Inflammatory macrophage treated with lipopolysaccharide for 4 hours (primary cell): ENCODE results near the gene AMBP.
"Not testable (repeated sequence)": the region's sequence is repeated elsewhere in the genome, so short reads cannot be mapped to it uniquely, and the experiment has no call there.

Experiments used
- DNase-seq: peaks from one replicate; pipeline ENCODE4 v3.0.0-alpha.2; 2020

The AMBP gene

GRCh38 chr9:114050226-114050568, 27.9 kb downstream of the AMBP start:
- no peak for DNase-seq

- no peak for DNase-seq
Measured at GRCh38 chr9:114049441-114050225, 28.5 kb downstream of the AMBP start.

- DNase-seq: no peak
Measured at GRCh38 chr9:114048533-114049415, 29.3 kb downstream of the AMBP start.

DNA sequence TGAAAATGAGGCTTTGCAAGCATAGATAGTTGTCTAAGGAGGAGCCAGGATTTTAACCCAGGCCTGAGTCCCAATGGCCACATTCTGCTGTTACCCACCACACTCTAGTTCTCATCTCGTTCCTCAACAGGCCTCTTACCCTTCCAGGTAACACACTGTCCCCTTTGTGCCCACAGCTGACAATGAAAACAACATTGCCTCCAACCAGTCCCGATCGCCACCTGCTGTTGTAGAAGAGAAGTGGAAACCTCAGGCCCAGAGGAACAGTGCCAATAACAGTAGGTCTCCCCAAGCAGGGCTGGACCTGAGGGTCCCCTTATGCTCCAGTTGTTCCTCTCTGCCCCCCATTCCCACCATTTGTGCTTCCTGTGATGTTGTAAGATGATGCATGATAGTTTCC, 30.4 kb downstream of the AMBP start:
- no peak for DNase-seq

DNA sequence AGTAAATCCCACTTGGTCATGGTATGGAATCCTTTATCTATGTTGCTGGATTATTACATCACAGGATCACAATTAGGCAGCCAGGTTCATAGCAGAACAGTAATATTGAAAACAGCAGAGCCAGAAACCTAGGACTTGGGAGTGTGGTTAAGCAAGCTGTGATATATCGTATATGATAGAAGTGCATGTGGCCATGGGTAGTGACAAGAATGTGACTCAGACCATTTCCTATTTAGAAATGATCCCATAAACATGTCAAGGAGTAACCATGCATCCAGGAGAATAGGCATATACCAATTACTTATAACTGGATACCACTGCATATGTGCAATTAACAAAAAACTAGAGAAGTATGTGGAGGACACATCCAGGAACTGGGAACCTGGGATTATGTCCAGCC, 31.2 kb downstream of the AMBP start:
- DNase-seq: no peak

- no peak for DNase-seq
Measured at GRCh38 chr9:114046237-114046755, 31.8 kb downstream of the AMBP start.

DNA sequence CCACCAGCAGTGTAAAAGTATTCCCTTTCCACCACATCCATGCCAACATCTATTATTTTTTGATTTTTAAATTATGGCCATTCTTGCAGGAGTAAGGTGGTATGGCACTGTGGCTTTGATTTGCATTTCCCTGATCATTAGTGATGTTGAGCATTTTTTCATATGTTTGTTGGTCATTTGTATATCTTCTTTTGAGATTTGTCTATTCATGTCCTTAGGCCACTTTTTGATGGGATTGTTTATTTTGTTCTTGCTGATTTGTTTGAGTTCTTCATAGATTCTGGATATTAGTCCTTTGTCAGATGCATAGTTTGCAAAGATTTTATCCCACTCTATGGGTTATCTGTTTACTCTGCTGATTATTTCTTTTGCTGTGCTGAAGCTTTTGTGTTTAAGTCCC, 34.4 kb downstream of the AMBP start:
- not testable (repeated sequence) for DNase-seq

- no peak for DNase-seq
Measured at GRCh38 chr9:114039484-114039883, 38.6 kb downstream of the AMBP start.

GRCh38 chr9:114038724-114039313, 39.3 kb downstream of the AMBP start:
- DNase-seq: no peak

DNA sequence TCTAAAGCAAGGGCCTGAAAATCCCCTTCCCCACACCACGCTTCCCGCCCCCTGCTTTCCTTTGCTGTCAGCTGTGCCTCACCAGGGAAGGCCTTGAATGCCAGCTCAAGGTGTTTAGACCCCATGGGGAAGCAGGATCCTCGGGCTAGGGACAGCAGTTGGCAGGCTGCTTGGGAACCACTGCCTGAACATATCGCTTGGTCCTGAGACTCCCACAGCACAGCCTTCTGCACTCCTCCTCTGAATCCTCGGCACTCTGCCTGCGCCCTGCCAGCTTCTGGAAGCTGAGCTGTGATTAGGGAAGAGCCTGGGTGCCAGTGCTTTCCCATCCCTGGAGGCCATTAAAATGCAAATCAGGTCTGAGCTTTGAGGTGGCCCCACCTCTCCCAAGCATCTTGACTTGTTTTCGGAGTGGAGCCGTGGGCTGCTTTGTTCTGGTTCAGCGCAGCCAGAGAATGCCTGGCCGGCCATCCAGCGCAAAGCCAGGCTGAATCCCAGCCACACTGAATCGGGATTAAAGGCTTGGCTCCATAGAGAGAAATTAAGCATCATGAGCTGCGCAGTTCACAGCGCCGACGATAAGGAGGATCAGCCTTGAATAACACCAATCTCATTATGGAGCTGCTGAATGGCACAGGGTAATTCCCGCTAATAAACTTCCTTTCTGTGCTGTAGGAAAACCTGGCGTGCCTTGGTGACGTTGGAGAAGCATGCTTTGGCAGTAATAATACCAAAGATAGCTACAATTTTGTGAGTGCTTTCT, 40.0 kb downstream of the AMBP start:
- no peak for DNase-seq

- DNase-seq: no peak
Measured at GRCh38 chr9:114037249-114037648, 40.9 kb downstream of the AMBP start.

GRCh38 chr9:114035845-114036801, 42.0 kb downstream of the AMBP start:
- no peak for DNase-seq

- DNase-seq: no peak
Measured at GRCh38 chr9:114035221-114035844, 42.8 kb downstream of the AMBP start.

DNA sequence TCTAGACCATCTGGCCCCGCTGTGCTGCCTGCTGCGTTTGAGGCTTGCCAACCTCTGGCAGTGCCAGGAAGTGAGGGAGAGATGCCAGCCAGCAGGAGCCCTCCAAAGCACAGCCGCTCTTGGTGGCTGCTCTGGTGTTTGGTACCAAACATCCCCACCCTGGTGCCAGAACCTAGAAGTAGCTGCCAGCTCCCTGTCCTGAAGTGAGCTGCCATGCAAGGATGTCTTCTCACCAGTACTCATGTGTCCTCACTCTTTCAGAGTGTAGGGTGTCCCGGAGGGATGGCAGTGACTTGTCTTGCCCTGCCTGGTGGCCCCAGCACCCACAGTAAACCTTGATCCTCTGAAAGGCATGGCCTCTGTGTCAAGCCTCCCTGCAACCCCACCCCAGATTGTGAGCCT, 43.4 kb downstream of the AMBP start:
- no peak for DNase-seq

DNA sequence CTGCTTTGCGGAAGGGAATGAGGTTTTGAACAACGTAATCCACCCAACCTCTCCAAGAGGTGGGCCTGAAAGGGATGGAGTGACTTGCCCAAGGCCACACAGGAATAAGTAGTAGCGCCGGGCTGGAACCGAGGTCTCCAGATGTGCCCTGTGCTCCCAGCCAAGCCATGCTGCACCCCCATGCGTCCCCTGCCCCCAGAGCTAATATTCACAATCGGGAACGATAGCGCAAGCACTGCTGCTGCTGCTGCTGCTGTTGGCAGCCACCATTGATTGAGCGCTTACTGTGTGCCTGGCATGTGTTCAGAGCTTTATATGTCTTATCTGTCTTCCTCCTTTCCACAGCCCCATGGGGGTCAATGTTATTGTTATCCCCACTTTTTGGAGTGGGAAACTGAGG, 43.9 kb downstream of the AMBP start:
- DNase-seq: no peak

DNA sequence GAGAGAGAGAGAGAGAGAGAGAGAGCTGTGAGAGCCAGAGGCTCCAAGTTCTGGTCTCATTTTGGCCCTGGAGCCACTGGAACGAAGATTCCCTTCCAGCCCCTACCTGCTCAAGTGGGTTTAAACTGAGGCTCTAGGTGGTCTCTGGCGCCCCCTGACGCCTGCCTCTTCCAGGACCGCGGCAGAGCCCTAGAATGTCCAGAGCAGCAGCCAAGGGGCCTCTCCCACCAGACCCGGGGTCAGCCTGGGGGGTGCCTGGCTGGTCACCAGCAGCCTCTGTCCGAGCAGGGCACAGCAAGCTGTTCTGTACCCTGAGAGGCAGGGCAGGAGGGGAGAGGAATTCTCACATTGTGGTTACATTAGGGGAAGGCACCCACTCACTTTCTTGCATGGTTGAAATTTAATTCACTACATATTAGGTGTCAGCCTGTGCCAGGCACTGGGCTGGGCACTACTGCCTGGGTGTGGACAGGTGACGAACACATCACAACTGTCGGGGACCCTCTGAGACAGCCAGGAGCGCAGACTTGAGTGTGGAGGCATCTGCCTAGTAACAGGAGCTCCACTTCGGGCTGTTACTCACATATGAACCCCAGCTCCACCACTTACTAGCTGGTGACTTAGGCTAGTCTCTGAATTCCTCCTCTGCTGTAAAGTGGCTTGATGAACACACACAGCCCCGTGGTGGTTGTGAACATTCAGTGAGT, 44.5 kb downstream of the AMBP start:
- peak; percentile 2 for DNase-seq

DNA sequence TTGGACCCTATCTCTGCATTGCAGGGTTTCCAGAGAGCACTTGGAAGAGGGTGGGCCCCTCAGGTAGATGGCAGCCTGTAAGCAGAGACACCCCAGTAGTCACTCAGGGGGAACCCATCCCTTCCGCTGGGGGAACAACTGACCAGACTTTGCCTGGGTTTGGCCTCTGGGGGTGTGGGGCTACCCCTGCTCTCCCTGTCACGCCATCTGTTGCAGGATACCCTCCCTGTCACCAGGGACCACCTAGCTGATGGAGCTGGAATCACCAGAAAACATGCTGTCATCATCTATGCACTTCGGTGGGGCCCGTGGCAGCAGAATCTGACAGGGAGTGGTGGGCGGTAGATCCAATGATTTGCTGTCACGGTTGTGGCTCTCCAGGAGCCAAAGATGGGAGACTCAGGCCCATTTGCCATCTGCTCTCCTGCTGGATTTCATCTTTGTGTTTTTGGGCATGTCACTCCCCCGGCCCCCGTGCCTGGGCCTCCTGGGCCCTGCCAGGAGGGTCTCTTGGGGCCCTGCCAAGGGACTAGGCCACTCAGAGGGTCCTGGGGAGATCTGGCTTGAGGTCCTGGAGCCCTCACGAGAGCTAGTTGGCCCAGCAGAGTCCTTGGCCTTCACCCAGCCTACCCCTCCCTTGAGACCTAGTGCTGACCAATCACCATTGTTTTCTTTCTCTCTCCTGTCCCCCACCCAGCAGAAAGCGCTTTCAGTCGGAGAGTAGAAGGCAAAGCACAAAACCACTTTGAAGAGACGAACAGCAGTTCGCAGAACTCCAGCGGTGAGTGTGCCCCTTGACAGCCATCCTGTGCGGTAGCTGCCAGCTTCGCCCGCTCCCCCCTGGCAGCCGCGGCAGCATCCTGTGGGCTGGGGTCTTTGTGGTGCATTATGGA, 45.9 kb downstream of the AMBP start:
- DNase-seq: no peak

GRCh38 chr9:114031037-114031630, 47.0 kb downstream of the AMBP start:
- no peak for DNase-seq

- no peak for DNase-seq
Measured at GRCh38 chr9:114030364-114030763, 47.7 kb downstream of the AMBP start.
